K562 (cell line): ENCODE results near the gene SLC38A2. TPM values are rescaled to one million over a fixed set of nuclear protein-coding genes. Genes with fewer than 3 reads are reported as not detected.

ENCODE experiments used
- CBX3 ChIP-seq, 2 experiments: IDR thresholded peaks; 1 replicate in 1 of 2; 2 replicates in 1 of 2; pipeline ENCODE4 v1.6.1; 2012; ENCODE audit warnings: inconsistent platforms in 2 of 2, low read length in 2 of 2, borderline replicate concordance in 1 of 2, control low read depth in 1 of 2
- DNMT1 ChIP-seq: fragments of 450-650 bp; IDR thresholded peaks from 2 replicates; pipeline ENCODE4 v1.6.1; 2016; ENCODE audit warnings: antibody characterized with exemption, mild to moderate bottlenecking
- FOXA1 ChIP-seq: fragments of 450-650 bp; IDR thresholded peaks from 2 replicates; pipeline ENCODE4 v1.6.1; 2016; ENCODE audit warnings: mild to moderate bottlenecking, borderline replicate concordance
- MAFK ChIP-seq: IDR thresholded peaks from 2 replicates; pipeline ENCODE4 v1.6.1; 2011; ENCODE audit warnings: low read length, improper control_type of control experiment
- NFRKB ChIP-seq: fragments of 450-650 bp; IDR thresholded peaks from 2 replicates; pipeline ENCODE4 v1.6.1; 2016; ENCODE audit warnings: low read depth
- NR1H2 ChIP-seq: sonication (generic); formaldehyde crosslinking; IDR thresholded peaks from 2 replicates; pipeline ENCODE4 v1.4.0; 2020; ENCODE audit warnings: mild to moderate bottlenecking, missing genetic modification reagents
- SIRT6 ChIP-seq: IDR thresholded peaks from one replicate; pipeline ENCODE4 v1.6.1; 2012; ENCODE audit warnings: low read depth, mild to moderate bottlenecking, control low read depth, inconsistent platforms, low read length, moderate library complexity
- SUPT5H ChIP-seq: fragments of 450-650 bp; IDR thresholded peaks from 2 replicates; pipeline ENCODE4 v1.6.1; 2016
- TEAD2 ChIP-seq: fragments of 450-650 bp; IDR thresholded peaks from 2 replicates; pipeline ENCODE4 v1.6.1; 2016; ENCODE audit warnings: missing genetic modification characterization, control low read depth, missing compliant biosample characterization
- YY1 ChIP-seq, 3 experiments: IDR thresholded peaks; 2 replicates each; pipeline ENCODE4 v1.6.1; 2011; ENCODE audit warnings: low read length in 2 of 3, mild to moderate bottlenecking in 2 of 3, moderate library complexity in 2 of 3, borderline replicate concordance in 1 of 3, control low read depth in 1 of 3, low read depth in 1 of 3; ENCODE audit not compliant: insufficient read depth in 3 of 3, insufficient replicate concordance in 2 of 3, control insufficient read depth in 1 of 3, insufficient read length in 1 of 3; ENCODE audit errors: extremely low read depth in 1 of 3
- ZBED1 ChIP-seq: IDR thresholded peaks from 2 replicates; pipeline ENCODE4 v1.6.1; 2014
- ZNF224 ChIP-seq: sonication (generic); formaldehyde crosslinking; IDR thresholded peaks from 2 replicates; pipeline ENCODE4 v1.8.0; 2022; ENCODE audit warnings: mild to moderate bottlenecking, missing genetic modification reagents
- ZNF589 ChIP-seq: fragments of 200-800 bp; sonication (Bioruptor generic); IDR thresholded peaks from 2 replicates; pipeline ENCODE4 v1.6.1; 2016; ENCODE audit warnings: low read depth, missing genetic modification characterization, missing compliant biosample characterization
- polyA plus RNA-seq, 8 experiments: library from polyadenylated mRNA; depleted of rRNA in 4 of 8; stranded (reverse) in 5 of 8; unstranded in 3 of 8; fragments of >200 nt; fragmentation: Nextera tagmentation in 2 of 8; fragmentation: Illumina TruSeq in 1 of 8; extraction: Ambion mirVana in 2 of 8; extraction: Trizol in 1 of 8; gene quantifications; 2 replicates each; pipeline versions ENCODE4 v1.2.1 to v1.2.3, GENCODE V29; 2011 to 2014; ENCODE audit warnings: inconsistent platforms in 1 of 8, missing spikeins in 1 of 8
- total RNA-seq, 7 experiments: library from RNA; depleted of rRNA in 6 of 7; stranded (reverse); fragments of >200 nt in 6 of 7; fragmentation: Illumina TruSeq in 2 of 7; extraction: Trizol in 2 of 7; gene quantifications; 2 replicates each; pipeline versions ENCODE4 v1.2.1 to v1.2.3, GENCODE V29; 2011 to 2021; ENCODE audit warnings: low replicate concordance in 1 of 7
- TF ChIP-seq, protein P1 (sequence below): fragments of 450-650 bp; IDR thresholded peaks from 2 replicates; pipeline ENCODE4 v1.6.1; 2016
- TF ChIP-seq, protein P2 (sequence below): fragments of 250-450 bp; sonication (Bioruptor Pico); IDR thresholded peaks from 2 replicates; pipeline ENCODE4 v1.5.0; 2021
- TF ChIP-seq, protein P3 (sequence below), 2 experiments: fragments of 450-650 bp; IDR thresholded peaks; 2 replicates each; pipeline ENCODE4 v1.6.1; 2016
- TF ChIP-seq, protein P4 (sequence below): sonication (generic); formaldehyde crosslinking; IDR thresholded peaks from 2 replicates; pipeline ENCODE4 v1.8.0; 2022; ENCODE audit warnings: mild to moderate bottlenecking, missing genetic modification reagents
- TF ChIP-seq, protein P5 (sequence below), 2 experiments: IDR thresholded peaks in 1 of 2; conservative IDR thresholded peaks in 1 of 2; 2 replicates each; pipeline ENCODE4 v1.6.1; 2016; ENCODE audit warnings: low read depth in 2 of 2, mild to moderate bottlenecking in 1 of 2, missing compliant biosample characterization in 1 of 2, missing genetic modification characterization in 1 of 2, moderate library complexity in 1 of 2

The SLC38A2 gene
- total and polyA plus RNA-seq, 9 of the 15 experiments (the other 6 are each of a cell fraction or from before 2014, with no cell fraction given) = 98.7 to 292 (median 143) TPM

DNA sequence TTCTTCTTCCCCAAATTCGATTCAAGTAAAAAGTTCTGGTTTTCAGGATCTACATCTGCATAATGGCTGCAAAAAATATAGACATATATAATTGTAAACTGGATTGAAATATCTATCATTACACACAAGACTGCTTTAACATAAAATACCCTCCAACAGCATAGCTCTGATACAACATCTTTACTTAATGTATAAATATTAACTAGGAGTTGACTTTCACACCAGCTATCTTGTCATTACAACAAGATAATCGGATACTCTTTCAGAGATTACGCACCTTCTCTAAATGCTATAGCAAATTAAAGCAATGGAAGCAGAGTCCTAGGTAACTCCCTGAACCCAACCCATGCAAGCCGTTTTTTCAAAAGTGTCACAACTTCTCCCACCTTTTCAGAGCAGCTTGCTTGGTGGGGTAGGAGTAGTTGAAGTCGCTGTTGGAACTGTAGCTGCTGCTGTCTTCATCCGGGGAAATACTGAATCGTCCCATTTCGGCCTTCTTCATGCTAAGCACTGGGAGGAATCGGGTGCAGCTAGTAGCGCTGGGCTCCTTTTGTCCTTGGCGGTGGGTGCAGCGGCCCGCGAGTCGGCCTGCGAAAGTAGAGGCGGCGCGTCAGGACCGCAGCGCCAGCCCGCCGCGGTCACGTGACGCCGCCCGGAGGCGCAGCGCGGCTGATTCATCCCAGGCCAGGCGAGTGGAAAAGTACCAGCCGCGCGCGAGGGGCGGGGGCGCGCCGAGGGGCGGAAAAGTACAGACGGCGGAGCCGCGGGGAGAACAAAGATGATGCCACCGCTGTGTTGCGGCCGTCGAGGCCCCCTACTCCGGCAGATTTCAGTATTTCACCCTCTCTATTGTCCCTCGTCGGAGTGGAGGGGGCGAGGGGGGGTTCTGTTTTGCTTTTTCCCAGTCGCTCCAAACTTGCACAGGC lies 1.5 kb downstream of the SLC38A2 start (continued):
- TF ChIP-seq, protein P1, sequence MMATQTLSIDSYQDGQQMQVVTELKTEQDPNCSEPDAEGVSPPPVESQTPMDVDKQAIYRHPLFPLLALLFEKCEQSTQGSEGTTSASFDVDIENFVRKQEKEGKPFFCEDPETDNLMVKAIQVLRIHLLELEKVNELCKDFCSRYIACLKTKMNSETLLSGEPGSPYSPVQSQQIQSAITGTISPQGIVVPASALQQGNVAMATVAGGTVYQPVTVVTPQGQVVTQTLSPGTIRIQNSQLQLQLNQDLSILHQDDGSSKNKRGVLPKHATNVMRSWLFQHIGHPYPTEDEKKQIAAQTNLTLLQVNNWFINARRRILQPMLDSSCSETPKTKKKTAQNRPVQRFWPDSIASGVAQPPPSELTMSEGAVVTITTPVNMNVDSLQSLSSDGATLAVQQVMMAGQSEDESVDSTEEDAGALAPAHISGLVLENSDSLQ = no peak
- TF ChIP-seq ZBED1 = peak; percentile 86
- TF ChIP-seq SUPT5H = peak; percentile 65
- no peak for TF ChIP-seq MAFK
- TF ChIP-seq, protein P2, sequence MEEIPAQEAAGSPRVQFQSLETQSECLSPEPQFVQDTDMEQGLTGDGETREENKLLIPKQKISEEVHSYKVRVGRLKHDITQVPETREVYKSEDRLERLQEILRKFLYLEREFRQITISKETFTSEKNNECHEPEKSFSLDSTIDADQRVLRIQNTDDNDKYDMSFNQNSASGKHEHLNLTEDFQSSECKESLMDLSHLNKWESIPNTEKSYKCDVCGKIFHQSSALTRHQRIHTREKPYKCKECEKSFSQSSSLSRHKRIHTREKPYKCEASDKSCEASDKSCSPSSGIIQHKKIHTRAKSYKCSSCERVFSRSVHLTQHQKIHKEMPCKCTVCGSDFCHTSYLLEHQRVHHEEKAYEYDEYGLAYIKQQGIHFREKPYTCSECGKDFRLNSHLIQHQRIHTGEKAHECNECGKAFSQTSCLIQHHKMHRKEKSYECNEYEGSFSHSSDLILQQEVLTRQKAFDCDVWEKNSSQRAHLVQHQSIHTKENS (CRISPR knock-in tag) = no peak
- TF ChIP-seq SIRT6 = no peak
- TF ChIP-seq, protein P3, sequence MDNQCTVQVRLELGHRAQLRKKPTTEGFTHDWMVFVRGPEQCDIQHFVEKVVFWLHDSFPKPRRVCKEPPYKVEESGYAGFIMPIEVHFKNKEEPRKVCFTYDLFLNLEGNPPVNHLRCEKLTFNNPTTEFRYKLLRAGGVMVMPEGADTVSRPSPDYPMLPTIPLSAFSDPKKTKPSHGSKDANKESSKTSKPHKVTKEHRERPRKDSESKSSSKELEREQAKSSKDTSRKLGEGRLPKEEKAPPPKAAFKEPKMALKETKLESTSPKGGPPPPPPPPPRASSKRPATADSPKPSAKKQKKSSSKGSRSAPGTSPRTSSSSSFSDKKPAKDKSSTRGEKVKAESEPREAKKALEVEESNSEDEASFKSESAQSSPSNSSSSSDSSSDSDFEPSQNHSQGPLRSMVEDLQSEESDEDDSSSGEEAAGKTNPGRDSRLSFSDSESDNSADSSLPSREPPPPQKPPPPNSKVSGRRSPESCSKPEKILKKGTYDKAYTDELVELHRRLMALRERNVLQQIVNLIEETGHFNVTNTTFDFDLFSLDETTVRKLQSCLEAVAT (IDR thresholded peaks at IDR 0.05) = no peak
- TF ChIP-seq, protein P4, sequence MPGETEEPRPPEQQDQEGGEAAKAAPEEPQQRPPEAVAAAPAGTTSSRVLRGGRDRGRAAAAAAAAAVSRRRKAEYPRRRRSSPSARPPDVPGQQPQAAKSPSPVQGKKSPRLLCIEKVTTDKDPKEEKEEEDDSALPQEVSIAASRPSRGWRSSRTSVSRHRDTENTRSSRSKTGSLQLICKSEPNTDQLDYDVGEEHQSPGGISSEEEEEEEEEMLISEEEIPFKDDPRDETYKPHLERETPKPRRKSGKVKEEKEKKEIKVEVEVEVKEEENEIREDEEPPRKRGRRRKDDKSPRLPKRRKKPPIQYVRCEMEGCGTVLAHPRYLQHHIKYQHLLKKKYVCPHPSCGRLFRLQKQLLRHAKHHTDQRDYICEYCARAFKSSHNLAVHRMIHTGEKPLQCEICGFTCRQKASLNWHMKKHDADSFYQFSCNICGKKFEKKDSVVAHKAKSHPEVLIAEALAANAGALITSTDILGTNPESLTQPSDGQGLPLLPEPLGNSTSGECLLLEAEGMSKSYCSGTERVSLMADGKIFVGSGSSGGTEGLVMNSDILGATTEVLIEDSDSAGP (CRISPR knock-in tag) = no peak
- TF ChIP-seq DNMT1 = no peak
- no peak for TF ChIP-seq TEAD2 (tag)
- peak in 2 of 3 experiments; percentile 36 to 58 for TF ChIP-seq YY1 (IDR thresholded peaks at IDR 0.05; ENCODE audit: borderline replicate concordance in 1 of 3, control insufficient read depth in 1 of 3, extremely low read depth in 1 of 3, insufficient read depth in 3 of 3, insufficient read length in 1 of 3, insufficient replicate concordance in 2 of 3, low read depth in 1 of 3, low read length in 2 of 3)
- TF ChIP-seq, protein P5, sequence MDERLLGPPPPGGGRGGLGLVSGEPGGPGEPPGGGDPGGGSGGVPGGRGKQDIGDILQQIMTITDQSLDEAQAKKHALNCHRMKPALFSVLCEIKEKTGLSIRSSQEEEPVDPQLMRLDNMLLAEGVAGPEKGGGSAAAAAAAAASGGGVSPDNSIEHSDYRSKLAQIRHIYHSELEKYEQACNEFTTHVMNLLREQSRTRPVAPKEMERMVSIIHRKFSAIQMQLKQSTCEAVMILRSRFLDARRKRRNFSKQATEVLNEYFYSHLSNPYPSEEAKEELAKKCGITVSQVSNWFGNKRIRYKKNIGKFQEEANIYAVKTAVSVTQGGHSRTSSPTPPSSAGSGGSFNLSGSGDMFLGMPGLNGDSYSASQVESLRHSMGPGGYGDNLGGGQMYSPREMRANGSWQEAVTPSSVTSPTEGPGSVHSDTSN (CRISPR knock-in tag; IDR thresholded peaks at IDR 0.05; ENCODE audit: low read depth) = no peak
- TF ChIP-seq, protein P5 (tag; conservative IDR thresholded peaks at IDR 0.05; ENCODE audit: low read depth) = no peak
- TF ChIP-seq CBX3 (IDR thresholded peaks at IDR 0.05; ENCODE audit: borderline replicate concordance in 1 of 2, low read length in 2 of 2) = peak in 1 of 2 experiments; percentile 19; a peak in 1 of 3 replicates
- TF ChIP-seq FOXA1 = no peak
- TF ChIP-seq NFRKB = no peak
- TF ChIP-seq ZNF589 (CRISPR knock-in tag) = no peak; the same call in 1 of the 2 replicates
- 0 out of 2 replicates have a peak, but pooled peaks have one; percentile 79 for TF ChIP-seq NR1H2 (CRISPR knock-in tag)
- no peak for TF ChIP-seq ZNF224
